Measurements from ENCODE around the gene ARL2. TPM values are rescaled to one million over a fixed set of nuclear protein-coding genes. Genes with fewer than 3 reads are reported as not detected.
"Not testable (repeated sequence)": the region's sequence is repeated elsewhere in the genome, so short reads cannot be mapped to it uniquely, and the experiment has no call there.

ARL2 gene
- 171 TPM for total RNA-seq

DNA sequence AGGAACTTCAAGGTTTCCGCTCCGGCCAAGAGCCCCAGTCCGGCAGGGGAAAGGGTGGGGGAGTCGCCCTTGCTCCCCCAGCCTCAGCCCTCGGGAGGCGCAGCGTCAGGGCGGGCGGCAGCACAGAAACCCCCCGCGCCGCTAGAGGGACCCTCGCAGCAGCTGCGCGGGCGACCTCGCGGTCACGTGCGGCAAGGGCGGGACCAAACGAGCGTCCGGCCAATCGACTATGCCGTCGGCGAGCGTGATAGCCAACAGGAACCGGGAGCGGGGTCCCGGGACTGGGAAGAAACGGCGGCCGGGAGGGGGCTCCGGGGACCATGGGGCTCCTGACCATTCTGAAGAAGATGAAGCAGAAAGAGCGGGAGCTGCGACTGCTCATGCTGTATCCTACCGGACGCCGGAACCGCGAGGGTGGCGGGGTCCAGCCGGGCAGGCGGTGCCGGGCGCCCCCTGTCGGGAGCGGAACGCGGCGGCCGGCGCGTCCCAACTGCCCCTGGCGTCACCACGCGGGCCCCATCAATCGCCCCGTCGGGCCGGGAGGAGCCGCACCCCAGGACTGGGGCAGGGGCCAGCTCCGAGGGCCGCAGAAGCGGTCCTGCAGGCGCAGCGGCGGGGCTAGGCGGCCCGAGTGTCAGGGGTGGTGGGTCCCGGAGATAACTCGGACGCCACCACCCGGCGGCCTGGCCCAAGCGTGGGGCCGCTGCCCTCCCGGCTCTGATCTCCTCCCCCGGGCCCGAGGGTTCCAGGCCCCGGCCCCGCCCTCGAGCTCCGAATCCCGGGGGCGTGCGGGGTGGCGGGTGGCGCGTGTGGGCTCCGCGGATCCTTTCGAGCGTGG is at the start of gene ARL2:
Gene ARL2 (plus strand): TSS at position 273 of the 838 bp plus-strand sequence. CDS start 48 bp downstream, at position 321.
- peak; percentile 76 to 95 (median 94) for DNase-seq (ENCODE audit: low read depth in 2 of 3, low spot score in 2 of 3)

DNA sequence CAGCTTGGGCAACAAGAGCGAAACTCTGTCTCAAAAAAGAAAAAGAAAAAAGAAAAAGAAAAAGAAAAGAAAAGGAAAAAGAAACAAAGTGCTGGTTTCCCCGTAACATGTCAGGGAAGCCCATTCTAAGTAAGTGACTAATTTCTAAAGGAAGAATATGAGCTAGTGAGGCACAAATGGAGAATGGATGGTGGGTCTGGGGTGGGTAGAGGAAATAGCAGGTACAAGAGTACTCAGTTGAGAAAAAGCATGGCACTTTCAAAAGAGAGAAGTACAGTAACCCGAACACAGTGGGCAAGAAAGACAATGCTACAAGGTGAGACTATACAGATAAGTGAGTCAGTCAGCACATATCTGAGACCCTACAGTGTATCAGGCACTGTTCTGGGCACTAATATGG is 46.6 kb upstream of the ARL2 start:
- DNase-seq (ENCODE audit: low read depth in 2 of 3, low spot score in 2 of 3): no peak

DNA sequence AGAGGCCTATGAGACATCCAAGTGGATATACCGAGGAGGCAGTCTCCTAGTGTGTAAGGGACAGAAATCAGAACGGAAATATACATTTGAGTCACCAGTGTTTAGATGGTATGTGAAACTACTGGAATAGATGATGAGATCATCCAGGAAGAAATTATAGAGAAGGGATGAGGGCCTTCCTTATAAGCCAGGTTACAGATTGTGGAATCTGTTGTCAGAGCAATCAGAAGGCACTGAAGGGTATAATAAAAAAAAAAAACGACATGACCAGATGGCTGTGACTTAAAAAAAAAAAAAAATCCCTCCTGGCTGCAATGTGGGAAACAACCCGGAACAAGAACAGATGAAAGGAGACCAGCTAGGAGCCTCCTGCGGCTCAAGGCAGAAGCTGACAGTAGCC is 44.8 kb upstream of the ARL2 start:
- DNase-seq (ENCODE audit: low read depth in 2 of 3, low spot score in 2 of 3): no peak

DNA sequence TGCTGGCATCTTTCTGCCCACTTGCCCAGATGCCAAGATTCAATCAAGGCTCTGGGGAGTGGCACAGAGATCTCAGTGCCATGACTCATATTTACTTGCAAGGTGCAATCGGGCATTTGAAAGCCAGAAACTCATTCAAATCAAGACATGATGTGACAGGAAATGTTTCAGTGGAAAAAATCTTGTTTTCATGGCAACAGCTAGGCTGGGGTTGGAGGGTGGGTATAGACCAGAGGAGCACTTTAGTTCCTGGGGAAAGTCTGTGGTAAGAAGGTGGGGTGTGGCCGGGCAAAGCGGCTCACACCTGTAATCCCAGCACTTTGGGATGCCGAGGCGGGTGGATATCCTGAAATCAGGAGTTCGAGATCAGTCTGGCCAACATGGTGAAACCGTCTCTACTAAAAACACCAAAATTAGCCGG is 43.2 kb upstream of the ARL2 start:
- DNase-seq (ENCODE audit: low read depth in 2 of 3, low spot score in 2 of 3): peak in 1 of 3 donors; percentile 24

DNA sequence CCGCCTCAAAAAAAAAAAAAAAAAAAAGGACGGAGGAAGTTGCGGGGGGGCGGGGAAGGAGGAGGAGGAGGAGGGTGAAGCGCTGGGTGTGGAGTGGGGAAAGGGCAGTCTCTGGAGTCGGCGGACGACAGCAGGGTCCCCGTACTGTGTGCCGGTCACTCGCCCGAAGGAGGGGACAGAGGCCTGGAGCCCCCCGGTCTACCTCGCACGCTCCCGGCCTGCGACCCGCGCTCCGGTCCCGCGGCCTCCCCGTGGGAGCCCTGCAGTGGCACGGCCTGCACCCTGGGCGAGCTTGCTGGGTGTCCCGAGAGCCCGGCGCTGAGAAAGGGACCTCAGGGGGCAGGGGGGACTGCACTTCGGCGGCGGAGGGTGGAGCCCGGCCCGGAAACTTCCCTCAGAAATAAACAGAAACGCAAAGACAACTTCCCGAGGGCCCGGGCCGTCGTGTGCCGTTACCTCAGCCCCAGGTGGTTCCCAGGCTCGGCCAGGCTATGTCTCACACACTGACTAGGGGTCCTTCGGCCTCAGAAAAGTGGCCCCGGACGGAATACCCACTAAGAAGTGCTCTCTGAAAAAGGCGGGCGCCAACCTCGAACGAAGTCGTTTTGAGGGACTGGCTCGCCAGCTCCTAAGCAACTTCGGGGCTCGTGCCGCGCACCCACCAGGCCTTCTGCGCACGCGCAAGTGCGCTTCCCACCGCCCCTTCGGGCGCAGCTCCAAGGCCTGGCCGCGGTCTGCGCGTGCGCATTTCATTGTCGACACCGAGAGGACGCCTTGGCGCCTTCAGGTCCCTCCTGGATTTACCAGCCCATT is 42.3 kb upstream of the ARL2 start, which contains the start of gene MAJIN:
Gene MAJIN (minus strand): TSS at position 688 of the 813 bp plus-strand sequence. CDS start 12,703 bp downstream, outside the sequence.
- peak; percentile 84 to 90 (median 86) for DNase-seq (ENCODE audit: low read depth in 2 of 3, low spot score in 2 of 3)

DNA sequence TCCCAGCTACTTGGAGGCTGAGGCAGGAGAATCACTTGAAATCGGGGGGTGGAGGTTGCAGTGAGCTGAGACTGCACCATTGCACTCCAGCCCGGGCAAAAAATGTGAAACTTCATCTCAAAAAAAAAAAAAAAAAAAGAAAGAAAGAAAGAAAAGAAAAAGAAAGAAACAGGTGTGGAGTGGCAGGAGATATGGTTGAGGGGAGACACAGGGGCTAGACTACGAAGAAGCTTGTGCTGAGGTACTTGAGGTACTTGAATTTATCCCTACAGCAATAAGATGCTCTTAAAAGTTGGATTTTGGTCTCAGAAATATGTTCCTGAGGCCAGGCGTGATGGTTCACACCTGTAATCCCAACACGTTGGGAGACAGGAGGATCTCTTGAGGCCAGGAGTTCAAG is 39.8 kb upstream of the ARL2 start:
- no peak for DNase-seq (ENCODE audit: low read depth in 2 of 3, low spot score in 2 of 3)

DNA sequence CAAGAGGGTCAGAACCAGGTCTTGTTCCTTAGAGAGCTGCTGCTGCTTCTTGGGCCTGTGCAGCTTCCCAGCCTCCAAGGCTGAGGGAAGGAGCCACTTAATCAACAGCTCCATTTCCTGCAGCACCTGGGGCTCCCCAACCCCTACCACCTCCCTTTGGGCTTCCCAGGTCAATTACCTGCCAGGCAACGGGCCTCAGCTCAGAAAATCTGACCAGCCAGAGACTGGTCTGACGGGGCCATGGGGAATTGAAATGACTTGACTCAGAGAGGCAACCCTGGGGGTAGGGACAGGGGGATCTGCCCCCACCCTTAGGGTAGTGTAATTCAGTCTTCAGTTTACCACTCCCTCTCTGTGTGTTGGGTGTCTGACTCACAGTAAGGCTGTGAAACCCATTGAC is 37.3 kb upstream of the ARL2 start:
- DNase-seq (ENCODE audit: low read depth in 2 of 3, low spot score in 2 of 3): no peak

DNA sequence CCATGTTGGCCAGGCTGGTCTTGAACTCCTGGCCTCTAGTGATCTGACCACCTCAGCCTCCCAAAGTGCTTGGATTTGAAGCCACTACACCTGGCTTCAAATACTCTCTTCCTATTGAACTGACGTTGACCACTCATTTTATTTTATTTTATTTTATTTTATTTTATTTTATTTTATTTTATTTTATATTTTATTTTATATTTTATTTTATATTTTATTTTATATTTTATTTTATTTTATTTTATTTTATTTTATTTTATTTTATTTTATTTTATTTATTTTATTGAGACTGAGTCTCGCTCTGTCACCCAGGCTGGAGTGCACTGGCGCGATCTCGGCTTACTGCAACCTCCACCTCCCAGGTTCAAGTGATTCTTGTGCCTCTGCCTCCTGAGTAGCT is 30.6 kb upstream of the ARL2 start:
- DNase-seq (ENCODE audit: low read depth in 2 of 3, low spot score in 2 of 3): not testable (repeated sequence)

DNA sequence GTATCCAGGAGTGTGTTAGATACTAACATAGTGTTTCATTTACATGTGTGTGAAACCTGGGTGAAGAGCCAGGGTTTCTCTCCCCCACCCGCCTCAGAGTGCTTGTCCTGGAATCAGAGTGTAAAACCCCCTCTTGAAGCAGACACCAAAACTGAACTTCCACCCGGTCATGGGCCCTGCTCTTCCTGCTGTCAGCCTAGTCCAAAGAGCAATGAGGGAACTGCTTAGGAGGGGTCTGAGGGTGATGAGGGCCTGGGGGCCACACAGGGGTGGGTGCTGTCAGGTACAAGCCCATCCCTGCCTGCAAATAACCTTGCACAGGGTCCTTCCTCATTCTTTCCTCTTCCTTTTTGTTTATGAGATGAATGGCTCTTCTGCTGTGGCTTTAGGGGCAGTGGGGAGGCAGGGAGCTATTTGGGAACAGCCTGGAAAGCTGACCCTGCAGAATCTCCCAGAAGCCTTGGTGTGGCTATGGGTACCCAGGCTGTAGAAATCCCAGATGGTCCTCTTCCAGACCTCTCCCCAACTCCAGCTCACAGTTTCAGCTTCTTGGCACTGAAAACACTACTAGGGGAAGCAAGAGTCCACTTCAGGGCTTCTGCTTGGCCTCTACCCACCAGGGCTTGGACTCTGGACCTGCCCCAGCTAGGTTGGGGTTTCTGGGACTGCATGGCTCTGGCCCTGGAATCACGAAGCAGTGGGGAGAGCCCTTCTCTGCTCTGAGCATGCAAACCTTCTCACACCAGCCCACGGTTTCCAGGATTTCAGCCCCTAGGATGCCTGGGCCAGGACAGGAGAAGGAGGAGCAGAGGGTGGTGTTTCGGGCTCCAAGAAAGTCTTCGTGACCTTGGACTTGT is 25.7 kb upstream of the ARL2 start:
- no peak for DNase-seq (ENCODE audit: low read depth in 2 of 3, low spot score in 2 of 3)

DNA sequence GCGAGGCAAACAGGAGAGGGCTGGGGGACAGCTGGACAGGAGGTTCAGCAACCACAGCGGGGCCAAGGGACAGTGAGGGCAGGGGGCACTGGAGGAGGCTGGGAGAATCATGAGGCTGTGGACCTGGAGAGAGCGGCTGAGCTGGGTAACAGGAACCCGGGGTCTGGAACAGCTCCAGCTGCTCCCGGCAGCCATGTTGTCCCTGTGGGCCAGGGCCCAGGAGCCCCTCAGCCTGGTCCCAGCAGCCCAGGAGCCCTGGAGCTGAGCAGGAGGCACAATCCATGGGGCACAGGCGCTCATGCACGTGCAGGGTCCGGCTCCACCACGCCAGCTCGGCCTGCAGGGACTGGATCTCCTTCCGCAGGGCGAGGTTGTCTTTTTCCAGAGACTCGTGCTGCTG is 24.5 kb upstream of the ARL2 start:
- DNase-seq (ENCODE audit: low read depth in 2 of 3, low spot score in 2 of 3): no peak

DNA sequence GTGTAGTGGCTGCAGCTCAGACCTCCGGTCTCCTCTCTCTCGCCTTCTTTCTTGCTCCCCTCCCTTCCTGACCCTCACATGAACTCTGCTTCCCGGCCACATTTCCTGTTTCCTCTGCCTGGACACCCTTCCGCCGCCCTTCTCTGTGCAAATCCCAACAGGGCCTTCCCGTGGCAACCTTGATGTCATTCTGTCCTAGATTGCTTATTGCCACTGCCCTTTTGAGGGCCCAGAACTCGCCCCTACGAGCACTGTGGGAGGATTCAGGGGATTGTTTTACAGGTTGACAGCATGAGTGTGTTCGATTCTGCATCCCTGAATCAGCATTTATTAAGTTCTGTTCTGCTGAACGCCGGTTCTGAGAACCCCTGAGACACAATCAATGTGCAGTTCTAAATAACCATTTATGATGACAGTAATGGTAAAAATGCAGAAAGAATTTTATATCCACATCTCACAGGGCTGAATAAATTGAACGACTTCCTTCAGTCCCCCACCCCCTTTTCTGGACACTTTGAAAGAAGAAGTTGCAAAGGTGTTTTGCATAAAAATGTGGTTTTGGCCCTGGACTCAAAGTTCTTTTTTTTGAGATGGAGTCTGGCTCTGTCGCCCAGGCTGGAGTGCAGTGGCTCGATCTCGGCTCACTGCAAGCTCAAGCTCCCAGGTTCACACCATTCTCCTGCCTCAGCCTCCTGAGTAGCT is 23.6 kb upstream of the ARL2 start:
- peak in 1 of 3 donors; percentile 26 for DNase-seq (ENCODE audit: low read depth in 2 of 3, low spot score in 2 of 3)

DNA sequence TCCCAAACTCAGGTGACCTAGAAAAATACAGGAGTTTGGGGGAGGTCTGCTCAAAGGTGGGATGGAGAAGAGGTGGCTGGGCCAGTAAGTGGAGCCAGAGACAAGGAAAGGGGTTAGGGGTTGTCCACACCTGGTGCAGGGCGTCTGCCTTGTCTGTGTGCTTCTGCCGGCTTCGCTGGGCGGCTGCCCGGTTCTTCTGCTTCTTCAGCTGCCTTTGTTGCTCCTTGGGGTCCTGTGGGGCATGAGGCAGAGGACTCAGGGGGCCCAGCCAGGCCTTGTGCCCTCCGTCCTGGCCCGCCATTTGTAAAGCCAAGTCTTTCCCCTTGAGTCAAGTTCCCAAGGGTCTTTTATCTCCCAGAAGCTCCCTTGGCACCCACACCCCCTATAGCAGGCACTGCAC is 19.6 kb upstream of the ARL2 start:
- no peak for DNase-seq (ENCODE audit: low read depth in 2 of 3, low spot score in 2 of 3)

DNA sequence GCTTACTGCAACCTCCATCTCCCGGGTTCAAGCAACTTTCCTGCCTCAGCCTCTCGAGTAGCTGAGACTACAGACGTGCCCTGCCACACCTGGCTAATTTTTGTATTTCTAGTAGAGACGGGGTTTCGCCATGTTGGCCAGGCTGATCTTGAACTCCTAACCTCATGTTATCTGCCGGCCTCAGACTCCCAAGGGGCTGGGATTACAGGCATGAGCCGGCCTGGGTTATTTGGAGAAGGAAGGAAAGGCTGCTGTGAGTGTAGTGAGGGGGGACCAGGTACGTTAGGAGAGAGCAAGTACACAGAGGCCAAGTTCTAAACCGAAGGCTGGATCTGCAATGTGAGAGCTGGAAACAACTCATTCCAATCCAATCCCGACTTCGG is 17.6 kb upstream of the ARL2 start:
- no peak for DNase-seq (ENCODE audit: low read depth in 2 of 3, low spot score in 2 of 3)

DNA sequence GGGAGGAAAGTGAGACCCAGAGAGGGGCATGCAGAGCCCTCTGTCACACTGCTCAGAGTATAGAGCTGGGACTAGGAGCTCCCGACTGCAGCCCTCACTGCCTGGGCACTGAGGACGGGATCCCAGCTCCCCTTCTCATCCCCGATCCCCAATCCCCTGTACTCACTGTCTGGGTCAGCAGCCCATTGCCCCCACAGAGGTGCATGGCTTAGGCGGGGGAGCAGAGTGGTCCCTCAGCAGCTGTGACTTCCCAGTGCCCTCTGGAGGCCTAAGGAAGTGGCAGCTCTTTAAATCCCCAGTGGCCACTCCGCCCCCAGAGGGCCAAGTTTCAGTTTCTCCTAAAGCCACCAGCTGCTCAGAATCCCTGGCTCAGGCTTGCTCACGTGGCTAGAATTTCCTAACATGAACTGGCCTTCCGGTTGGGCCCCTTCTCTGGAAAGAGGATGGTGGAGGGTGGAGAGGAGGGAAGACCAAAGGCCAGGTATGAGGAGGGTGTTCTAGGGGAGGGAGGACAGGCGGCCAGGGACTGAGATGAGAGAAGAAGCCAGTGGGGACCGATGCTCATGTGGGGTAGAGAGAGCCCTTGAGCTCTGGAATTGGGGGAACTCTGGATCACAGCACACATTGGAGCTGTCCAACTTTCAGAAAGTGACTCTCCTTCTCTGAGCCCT is 17.1 kb upstream of the ARL2 start, which contains the start of gene BATF2:
Gene BATF2 (minus strand): TSS at position 262 of the 671 bp plus-strand sequence. CDS start 57 bp downstream, at position 205.
- peak in 2 of 3 donors; percentile 65 to 76 for DNase-seq (ENCODE audit: low read depth in 2 of 3, low spot score in 2 of 3)

DNA sequence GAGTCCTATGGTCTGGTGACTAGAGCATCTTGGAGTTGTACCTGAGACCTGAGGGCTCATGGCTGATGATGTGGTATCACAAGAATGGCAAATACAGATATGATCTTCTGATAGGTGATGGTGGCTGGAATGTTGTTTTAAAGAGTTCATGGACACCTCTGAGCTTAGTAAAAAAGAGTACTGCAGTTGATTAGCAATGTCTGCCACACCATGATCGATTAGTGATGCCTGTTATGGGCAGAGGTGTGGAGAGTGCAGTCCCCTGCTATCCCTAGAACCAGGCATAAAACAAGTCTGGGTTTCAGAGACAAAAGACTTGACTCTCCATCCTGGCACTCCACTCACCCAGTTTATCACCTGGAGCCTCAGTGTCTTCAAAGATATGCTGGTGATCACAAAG is 15.8 kb upstream of the ARL2 start:
- peak in 1 of 3 donors; percentile 12 for DNase-seq (ENCODE audit: low read depth in 2 of 3, low spot score in 2 of 3)

DNA sequence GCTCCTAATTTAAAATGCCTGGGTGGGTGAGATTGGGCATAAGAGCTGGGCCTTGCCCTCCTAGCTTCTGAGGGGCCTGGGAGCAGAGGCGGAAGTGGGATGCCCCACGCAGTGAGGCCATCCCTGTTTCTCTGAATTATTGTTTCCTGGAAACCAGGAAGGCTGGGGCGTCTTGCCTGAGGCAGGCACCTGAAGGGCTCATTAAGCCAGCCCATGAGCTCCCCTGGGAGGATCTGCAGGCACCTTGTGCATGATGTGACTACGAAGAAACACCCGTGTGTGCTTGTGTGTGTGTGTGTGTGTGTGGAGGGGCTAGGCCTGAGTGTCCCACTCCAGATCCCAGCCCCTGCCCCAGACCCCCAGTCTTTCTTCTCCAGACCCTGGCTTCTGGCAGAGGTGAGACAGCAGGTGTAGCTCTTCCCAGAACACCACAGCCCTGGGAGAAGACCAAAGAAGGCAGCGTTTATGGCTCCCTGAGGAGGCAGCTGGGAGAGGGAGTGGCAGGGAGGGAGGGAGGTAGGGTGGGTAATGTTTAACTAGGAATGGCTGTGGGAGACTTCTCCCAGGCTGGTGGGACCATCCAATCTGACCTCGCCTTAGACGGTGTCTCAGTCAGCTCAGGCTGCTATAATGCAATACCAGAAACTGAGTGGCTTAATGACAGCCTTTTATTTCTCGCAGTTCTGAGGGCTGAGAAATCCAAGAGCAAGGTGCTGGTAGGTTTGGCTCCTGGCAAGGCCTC is 15.1 kb upstream of the ARL2 start:
- DNase-seq (ENCODE audit: low read depth in 2 of 3, low spot score in 2 of 3): no peak

DNA sequence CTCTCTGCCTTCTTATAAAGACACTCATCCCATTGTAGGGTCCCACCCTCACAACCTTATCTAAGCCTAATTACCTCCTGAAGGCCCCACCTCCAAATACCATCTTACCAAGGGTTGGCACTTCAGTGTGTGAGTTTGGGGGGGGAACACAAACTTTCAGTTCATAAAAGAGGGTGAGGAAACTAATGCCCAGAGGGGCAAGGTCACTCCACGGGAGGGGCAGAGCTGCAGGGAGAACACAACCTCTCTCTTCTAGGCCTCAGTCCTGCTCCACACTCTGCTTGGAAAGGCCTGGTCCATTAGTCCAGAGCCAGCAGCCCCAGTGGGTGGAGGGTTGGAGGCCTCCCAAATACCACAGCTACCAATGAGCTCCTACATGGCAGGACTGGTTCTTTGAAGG is 14.5 kb upstream of the ARL2 start:
- no peak for DNase-seq (ENCODE audit: low read depth in 2 of 3, low spot score in 2 of 3)

DNA sequence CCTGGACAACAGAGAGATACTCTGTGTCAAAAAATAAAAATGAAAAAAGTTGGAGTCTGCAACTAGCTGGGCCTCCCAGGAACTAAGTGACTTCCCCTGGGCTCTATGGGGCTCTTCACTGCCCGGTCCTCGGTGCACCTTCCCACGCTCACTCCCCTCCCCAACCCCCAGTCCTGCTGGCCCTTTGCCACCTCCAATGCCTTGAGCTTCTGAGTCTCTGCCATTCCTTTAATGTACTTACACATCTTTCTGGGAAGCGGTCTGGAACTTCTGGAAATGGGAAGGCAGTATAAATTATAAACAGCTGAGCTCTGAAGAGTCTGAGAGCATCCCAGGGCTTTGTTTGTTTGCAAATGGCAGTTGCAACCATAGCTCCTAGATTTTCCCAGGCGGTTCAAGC is 11.3 kb upstream of the ARL2 start:
- no peak for DNase-seq (ENCODE audit: low read depth in 2 of 3, low spot score in 2 of 3)

DNA sequence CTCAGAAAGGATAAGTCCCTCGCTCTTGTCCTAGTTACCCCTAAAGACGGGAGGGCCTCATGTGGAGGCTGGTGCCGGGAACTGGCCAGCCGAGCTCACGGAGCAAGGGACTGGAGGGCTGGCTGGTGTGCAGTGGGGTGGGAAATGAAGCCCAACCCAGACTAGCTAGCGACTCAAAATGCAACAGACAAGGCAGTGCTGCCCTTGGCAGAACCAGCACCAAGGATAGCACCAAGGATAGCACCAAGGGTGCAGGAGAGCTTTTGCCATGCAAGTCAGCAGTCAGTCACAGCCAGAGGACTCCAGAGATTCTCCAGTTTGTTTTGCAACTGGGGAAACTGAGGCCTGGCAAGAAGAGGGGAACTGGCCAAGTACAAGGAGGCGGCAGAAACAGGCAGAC is 10.7 kb upstream of the ARL2 start:
- DNase-seq (ENCODE audit: low read depth in 2 of 3, low spot score in 2 of 3): no peak

All from hematopoietic multipotent progenitor cell (in vitro differentiated cells).